ENCODE measurements around the gene DSCAM.
"Not testable (repeated sequence)": the region's sequence is repeated elsewhere in the genome, so short reads cannot be mapped to it uniquely, and the experiment has no call there.

DSCAM gene, protein sequence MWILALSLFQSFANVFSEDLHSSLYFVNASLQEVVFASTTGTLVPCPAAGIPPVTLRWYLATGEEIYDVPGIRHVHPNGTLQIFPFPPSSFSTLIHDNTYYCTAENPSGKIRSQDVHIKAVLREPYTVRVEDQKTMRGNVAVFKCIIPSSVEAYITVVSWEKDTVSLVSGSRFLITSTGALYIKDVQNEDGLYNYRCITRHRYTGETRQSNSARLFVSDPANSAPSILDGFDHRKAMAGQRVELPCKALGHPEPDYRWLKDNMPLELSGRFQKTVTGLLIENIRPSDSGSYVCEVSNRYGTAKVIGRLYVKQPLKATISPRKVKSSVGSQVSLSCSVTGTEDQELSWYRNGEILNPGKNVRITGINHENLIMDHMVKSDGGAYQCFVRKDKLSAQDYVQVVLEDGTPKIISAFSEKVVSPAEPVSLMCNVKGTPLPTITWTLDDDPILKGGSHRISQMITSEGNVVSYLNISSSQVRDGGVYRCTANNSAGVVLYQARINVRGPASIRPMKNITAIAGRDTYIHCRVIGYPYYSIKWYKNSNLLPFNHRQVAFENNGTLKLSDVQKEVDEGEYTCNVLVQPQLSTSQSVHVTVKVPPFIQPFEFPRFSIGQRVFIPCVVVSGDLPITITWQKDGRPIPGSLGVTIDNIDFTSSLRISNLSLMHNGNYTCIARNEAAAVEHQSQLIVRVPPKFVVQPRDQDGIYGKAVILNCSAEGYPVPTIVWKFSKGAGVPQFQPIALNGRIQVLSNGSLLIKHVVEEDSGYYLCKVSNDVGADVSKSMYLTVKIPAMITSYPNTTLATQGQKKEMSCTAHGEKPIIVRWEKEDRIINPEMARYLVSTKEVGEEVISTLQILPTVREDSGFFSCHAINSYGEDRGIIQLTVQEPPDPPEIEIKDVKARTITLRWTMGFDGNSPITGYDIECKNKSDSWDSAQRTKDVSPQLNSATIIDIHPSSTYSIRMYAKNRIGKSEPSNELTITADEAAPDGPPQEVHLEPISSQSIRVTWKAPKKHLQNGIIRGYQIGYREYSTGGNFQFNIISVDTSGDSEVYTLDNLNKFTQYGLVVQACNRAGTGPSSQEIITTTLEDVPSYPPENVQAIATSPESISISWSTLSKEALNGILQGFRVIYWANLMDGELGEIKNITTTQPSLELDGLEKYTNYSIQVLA (N-terminal part only)

DNA sequence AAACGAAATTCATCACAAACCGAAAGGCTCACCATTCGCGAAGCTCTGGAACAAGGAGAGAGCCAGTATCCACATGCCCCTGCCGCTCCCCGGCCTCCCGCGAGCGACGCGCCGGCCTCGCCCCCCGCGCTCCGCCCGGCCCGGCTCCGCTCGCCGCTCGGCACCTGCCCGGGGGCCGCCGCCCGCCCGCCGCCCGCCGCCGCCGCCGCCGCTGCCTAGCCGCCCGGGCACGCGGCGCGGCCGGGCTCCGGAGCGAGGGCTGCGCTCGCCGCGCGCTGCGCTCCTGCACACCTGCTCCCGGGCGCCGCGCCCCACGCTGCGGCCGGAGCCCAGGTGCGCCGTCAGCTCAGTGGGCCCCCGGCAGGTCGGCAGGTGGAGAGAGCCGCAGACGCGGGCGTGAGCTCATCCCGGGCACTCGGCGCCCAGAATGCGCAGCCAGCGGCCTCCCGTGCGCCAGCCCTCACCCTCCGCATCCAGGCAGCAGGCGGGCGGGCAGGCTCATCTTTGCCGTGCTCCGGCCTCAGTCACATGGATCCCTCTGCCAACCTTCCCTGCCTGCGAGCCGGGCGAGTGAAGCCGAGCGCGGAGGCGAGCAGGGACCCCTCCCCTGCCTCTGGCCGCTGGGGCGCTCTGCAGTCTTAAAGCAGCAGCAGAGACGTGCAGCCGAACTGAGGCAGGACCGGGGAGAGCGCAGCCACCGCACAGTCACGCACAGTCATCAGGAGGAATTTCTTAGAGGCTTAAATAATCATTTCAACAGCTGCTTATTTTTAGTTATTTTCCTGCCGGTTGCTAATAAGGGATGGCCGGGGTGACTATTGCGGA, at the start of gene DSCAM:
TSS of gene DSCAM (minus strand) at position 572 of the 825 bp plus-strand sequence. CDS start at position 75, 497 bp downstream.
- no peak for DNase-seq (ENCODE audit: low read depth, low spot score)

DNA sequence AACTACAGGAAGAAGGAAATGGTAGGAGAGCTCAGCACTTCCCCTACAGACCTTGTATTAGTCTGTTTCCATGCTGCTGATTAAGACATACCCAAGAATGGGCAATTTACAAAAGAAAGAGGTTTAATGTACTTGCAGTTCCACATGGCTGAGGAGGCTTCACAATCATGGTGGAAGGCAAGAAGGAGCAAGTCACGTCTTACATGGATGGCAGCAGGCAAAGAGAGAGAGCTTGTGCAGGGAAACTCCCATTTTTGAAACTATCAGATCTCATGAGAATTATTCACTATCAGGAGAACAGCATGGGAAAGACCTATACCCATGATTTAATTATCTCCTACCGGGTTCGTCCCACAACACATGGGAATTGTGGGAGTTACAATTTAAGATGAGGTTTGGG, 48.7 kb upstream of the DSCAM start:
- not testable (repeated sequence) for DNase-seq (ENCODE audit: low read depth, low spot score)

DNA sequence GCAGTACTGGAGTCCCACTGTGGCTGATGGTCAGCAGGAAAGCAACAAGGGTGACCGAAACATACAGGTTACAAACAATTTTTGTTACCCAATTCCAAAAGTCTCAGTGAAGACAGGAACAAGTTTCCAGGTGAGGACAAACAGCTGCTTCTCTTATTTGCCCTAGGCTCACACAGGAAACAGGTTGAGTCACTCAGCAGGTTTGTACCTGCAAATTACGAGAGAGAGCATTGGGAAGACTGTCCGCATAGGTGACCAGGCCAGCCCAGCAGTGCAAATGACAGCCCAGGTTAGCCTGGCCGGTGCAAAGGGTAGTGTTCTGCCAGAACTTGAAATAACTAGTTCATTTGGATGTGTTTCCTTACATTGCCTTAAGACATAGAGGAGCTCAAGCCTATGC, 40.0 kb upstream of the DSCAM start:
- DNase-seq (ENCODE audit: low read depth, low spot score): no peak

GRCh38 chr21:40886006-40886405, 39.0 kb upstream of the DSCAM start:
- no peak for DNase-seq (ENCODE audit: low read depth, low spot score)

DNA sequence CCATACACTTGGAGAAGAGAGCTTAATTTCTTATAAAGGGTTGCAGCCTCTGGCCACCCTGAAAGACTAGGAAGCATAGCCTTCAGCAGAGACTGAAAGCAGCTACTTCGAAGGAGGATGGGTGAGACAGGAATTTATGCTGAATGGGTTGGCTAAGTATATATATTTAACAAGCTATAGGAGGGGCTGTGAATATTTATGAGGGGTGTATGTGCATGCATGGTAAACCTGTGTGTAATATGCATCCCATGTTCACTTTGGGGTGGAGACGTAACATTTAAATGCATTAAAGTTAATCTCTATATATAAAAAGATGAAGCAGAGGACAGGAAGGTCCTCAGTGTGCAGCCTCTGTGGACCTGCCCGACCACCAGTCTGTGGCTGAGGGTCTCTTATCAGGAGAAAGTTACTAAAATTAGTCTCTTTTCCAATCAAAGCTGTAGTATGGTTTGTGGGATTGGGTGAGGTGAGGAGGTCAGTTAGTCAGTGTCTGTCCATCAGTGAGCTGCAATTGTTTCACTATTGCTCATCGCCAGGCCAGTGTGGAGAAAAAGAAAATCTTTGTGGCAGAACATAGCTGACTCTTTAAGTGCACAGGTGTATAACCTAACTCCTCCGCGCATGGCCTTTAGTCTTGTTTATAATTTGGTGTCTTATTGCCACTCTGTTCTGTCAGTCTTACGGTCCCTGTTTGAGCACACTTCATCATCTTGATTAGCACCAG, 35.4 kb upstream of the DSCAM start:
- DNase-seq (ENCODE audit: low read depth, low spot score): no peak

DNA sequence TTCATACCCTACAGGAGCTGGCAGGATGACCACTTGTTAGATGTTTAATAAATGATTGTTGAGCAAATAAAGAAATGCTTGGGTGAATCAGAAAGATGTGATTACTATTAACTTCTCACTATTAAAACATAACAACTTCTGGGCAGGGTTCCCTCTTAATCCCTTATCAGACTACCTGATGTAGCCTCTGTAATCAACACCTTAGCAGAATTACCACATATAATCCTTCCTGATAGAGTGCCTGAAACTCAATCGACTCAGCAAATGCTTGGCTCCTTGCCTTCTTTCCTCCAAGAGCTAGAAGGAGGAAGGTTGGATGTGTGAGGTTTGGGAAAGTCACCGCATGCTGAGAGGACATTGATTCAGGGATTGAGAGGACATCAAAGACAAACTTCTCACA, 34.8 kb upstream of the DSCAM start:
- DNase-seq (ENCODE audit: low read depth, low spot score): no peak

DNA sequence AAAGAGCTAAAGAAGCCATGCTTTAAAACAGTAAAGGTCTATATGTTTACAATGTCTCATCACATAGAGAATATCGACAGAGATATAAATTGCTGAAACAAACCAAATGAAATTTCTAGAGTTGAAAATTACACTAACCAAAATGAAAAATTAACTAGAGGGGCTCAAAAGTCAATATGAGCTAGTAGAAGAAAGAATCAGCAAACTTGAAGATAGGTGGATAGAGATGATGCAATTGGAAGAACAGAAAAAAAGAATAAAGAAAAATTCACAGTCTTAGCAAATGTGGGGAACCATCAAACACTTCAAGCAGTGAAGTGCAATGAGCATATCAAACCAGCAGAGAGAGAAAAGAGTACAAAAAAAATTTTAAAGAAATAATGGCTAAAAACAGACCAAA, 24.1 kb upstream of the DSCAM start:
- DNase-seq (ENCODE audit: low read depth, low spot score): no peak

GRCh38 chr21:40863839-40864238, 16.9 kb upstream of the DSCAM start:
- no peak for DNase-seq (ENCODE audit: low read depth, low spot score)

DNA sequence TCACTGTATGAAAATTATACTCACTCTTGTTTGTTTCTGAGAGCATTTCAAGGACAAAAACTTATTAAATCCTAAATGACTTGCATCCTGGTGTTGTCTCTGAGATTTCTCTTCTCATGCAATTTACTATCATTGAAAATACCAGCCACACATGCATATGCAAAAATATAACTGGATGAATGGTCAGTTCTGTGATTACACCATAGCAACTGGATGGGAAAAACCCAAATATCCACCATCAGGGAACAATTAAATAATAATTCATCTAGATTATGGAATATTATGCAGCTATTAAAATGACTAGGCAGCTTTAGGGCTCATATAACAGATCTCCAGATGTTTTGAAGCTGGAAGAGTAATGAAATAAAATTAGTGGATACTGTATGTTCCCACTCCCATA, 11.6 kb upstream of the DSCAM start:
- no peak for DNase-seq (ENCODE audit: low read depth, low spot score)

DNA sequence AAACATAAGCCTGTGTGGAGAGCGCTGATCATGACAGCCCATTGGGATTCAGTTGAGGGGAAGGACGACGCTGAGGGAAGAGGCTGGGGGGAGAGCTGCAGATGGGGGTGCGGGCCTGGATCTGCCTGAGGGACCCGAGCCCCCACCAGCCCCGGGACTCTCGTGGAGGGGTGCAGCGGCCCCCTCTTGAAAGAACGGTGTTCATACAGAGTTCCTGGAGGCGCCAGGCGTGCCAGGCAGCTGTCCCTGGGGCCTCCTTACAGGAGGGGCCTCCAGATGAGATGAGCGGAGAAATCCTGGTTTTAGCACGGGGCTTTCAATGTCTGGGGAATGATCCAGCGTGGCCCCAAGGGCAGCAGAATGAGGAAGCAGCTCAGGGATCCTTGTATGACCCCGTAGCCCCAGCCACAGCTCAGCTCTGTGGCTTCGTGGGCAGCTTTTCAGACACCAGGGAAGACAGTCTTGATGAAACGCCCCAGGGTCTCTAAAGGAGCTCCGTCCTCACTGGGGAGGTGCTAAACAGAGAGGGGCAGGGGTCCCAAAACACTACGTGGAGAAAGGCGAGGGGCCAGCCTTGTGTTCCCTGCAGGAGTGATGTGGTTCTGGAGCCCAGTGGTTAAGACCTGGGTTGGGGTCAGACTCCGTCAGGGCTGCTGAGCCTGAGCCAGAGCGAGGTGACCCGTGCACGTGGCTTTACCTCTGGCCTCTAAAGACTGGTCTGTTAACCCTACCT, 7.2 kb upstream of the DSCAM start:
- no peak for DNase-seq (ENCODE audit: low read depth, low spot score)

- DNase-seq (ENCODE audit: low read depth, low spot score): no peak
Observed at GRCh38 chr21:40852563-40852962, 5.6 kb upstream of the DSCAM start.

DNA sequence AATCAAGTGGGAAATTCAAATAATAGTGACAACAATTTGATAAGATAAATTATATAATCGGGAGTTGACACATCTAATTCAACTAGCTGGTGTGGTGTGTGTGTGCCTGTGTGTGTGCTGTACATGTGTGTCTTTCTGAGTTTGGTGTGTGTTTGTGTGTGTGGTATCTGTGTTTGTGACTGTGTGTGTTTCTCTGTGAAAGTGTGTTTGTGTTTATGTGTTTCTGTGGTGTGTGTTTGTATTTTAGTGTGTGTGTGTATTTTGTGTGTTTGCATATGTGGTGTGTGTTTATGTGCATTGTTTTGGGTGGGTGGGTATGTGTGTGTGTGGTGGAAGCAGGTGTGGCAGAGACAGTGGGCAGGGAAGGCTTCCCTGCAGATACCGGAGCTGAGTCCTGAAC, 4.8 kb upstream of the DSCAM start:
- no peak for DNase-seq (ENCODE audit: low read depth, low spot score)

DNA sequence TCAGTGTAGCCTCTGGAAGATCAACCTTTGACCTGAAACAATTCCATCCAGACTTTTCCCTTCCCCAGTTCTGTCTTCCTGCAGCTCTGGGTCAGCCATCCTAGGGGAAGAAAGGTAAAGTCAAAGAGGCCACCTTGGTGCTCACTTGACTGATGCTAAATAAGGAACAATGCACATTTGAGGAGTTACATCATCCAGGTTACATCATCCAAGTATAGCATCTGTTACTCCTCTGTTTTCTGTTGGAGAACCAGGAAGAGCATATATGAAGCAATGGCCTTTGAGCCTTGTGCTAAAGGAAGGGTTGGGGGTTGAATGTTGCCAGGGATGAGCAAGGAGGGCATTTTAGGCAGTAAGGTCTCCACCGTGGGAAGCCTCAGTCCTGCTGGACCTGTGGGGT, 3.1 kb upstream of the DSCAM start:
- no peak for DNase-seq (ENCODE audit: low read depth, low spot score)

- no peak for DNase-seq (ENCODE audit: low read depth, low spot score)
Observed at GRCh38 chr21:40847951-40848350, 993 bp upstream of the DSCAM start.

- DNase-seq (ENCODE audit: low read depth, low spot score): no peak
Observed at GRCh38 chr21:40846103-40846502, 855 bp downstream of the DSCAM start.

DNA sequence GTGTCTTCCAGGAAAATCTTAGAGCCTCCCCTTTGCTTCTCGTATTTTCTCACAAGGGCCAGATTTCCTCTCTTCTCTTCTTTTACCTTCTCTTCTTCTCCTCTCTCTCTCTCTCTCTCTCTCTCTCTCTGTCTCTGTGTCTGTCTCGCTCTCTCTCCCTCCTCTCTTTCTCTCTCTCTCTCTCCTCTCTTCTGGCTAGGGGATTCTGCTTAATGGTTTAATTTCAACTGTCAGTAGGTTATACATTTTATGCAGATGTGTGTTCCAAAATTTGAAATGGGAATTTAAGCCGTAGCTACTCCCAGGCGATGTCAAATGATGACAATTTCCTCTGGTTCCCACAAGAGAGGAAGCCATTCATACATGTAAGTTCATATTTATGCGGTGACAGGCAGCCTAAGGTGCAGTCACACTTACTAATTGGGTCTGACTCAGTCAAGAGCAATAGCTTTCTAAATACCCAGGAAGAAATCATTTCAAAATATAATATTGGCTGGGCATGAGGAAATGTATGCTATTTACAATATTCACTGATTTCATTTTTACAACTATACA, 1.4 kb downstream of the DSCAM start:
- no peak for DNase-seq (ENCODE audit: low read depth, low spot score)

DNA sequence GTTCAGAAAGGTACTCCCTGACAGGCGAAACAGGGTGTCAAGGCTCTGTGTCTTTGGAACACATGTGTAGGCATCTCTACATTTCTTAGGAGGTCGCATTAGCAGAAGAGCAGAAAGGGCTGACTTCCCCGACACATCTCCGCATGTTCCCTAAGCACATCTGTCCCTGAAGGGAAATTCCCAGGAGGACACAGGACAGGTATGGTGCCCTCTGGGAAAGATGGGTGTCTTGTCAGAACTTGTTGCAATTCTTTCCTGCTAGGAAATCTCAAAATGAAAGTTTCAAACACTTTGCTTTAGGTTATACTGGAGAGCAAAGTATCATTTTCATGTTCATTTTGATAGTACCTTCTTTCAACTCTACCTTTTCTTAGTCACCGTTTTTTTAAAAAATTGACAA, 2.0 kb downstream of the DSCAM start:
- no peak for DNase-seq (ENCODE audit: low read depth, low spot score)

- DNase-seq (ENCODE audit: low read depth, low spot score): no peak
Observed at GRCh38 chr21:40842197-40842552, 4.8 kb downstream of the DSCAM start.

DNA sequence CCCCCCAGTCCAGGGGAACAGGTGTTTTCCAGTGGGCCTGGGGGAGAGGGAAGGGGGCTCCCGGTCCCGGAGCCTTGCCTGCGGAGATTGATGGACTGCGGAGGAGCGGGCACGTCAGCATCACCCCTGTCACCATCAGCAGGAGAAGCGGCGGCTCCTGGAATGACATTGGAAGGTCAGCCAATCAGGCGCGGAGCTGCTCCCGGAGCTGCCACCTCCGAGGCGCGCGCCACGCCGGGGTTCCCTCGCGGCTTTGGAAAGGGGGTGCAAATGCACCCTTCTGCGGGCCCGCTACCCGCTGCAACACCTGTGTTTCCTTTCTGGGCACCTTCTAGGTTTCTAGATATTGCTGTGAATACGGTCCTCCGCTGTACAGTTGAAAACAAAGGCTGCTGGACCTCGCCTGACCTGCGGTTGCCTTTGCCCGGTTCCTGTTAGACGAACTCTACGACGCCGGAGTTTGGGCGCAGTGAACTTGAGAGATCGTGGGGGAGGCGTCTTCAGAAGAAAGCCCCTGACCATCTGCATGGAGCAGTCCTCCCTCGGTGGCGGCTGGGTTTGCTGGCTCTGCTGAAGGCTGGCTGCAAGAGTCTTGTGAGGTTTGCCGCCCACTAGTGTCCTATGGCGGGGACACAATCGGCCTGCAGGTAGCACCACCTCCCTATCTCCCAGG, 5.3 kb downstream of the DSCAM start:
- DNase-seq (ENCODE audit: low read depth, low spot score): no peak

Data from brain pericyte (primary cell).